ENCODE results near the gene NAT10. TPM values are rescaled to one million over a fixed set of nuclear protein-coding genes. Genes with fewer than 3 reads are reported as not detected.
A peak's percentile ranks its signal among the peaks of the same experiment; 100 is the strongest.

The NAT10 gene
- total RNA-seq, 2 experiments from 2014 or later = 129 to 137 TPM

DNA sequence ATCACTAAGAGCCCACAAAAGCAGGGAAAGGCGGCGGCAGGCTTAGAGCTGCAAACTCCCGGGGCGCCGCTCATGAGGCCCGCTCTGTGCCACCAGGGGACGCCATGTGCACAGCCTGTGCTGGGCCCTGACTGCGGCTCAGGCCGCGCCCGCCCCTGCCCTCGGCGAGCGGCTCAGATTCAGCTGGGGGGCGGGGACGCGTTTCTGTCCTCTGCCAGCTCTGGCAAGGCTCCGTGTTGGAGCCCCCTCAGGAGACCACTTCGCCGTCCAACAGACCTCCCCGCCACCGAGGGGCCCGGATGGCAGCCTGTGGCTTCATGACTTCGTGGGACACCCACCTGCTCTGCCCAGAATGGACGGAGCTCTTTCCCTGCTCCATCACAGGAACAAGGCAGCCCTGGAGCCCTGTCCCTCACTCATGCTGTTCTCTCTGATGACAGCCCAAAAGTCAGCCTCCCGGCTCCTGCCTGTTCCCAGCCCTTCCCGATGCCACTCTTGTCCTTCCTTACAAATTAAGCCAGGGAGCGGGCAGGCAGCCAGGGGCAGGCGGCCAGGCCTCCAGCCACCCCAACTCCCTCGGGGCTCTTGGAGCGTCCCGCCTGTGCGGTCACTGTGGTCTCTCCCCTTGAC lies 69.1 kb downstream of the NAT10 start:
- Mint-ChIP-seq H3K27me3 (peaks cover 4% of the 10 kb centered on the region), H3K4me3 (peak overlapping the region; percentile 15), H3K36me3 (ENCODE audit: low read depth) (no peaks in the 10 kb centered on the region), H3K9me3 (no peaks in the 10 kb centered on the region), H3K4me1 (ENCODE audit: low read depth) (peaks cover 17% of the 10 kb centered on the region), H3K27ac (no peak overlapping the region)
- POLR2A ChIA-PET = interaction anchor here (0.6 to 1.6 kb wide), 5 partner anchors 28 to 186 kb away, joined by 3 to 11 read pairs (median 3); partner anchors contain the start of gene ABTB2
- DNase-seq (peak; percentile 91), ATAC-seq (peak; percentile 100)
- intact Hi-C loops (cut with micrococcal nuclease) = loop anchor here (1.0 to 10.0 kb wide), 3 partner anchors 68 to 300 kb away; no protein-coding TSS in a partner anchor
- CTCF ChIA-PET = interaction anchor here (0.6 to 4.4 kb wide), 76 partner anchors 8 to 366 kb away, joined by 3 to 85 read pairs (median 4); partner anchors contain the start of gene ABTB2
- TF ChIP-seq CTCF (IDR thresholded peaks at IDR 0.05) = peak; percentile 91

GRCh38 chr11:34175284-34176019 lies 70.0 kb downstream of the NAT10 start:
- DNase-seq = no peak
- no peaks in the 10 kb centered on the region for H3K9me3 Mint-ChIP-seq
- CTCF ChIA-PET = interaction anchor here (1.2 to 4.4 kb wide), 27 partner anchors 12 to 317 kb away, joined by 3 to 85 read pairs (median 7); partner anchors contain the start of gene ABTB2
- peaks cover 4% of the 10 kb centered on the region for H3K27me3 Mint-ChIP-seq
- H3K4me1 Mint-ChIP-seq (ENCODE audit: low read depth) = peaks cover 22% of the 10 kb centered on the region
- ATAC-seq = no peak
- no peak for TF ChIP-seq CTCF (IDR thresholded peaks at IDR 0.05)
- POLR2A ChIA-PET = interaction anchor here (1.1 to 1.6 kb wide), 2 partner anchors 65 to 182 kb away, joined by 3 to 11 read pairs; partner anchors contain the start of gene ABTB2
- intact Hi-C loops (cut with micrococcal nuclease) = loop anchor here (5.0 to 10.0 kb wide), 2 partner anchors 67 to 299 kb away; no protein-coding TSS in a partner anchor
- H3K27ac Mint-ChIP-seq = no peak overlapping the region
- no peak overlapping the region for H3K4me3 Mint-ChIP-seq
- no peaks in the 10 kb centered on the region for H3K36me3 Mint-ChIP-seq (ENCODE audit: low read depth)

DNA sequence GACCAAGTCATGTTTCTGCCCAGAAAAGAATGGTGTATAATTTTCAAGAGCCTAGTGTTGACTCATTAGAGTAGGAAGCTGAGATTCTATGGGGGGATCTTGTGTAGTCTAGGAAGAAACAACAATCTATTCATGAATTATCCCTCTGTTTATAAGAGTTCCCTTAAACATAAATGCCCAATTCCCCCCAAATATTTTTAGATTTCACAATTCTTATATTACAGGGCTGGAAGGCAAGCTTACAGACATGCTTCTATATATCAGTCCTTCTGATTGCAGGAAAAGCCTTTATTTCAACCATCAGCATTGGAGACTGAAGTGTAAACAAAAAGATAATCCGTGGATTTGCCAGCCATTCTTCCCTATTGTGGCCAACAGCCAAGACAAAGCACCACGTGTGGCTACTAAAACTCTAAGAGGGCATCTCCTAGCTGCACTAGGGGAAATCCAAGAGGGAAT lies 71.4 kb downstream of the NAT10 start:
- intact Hi-C loops (cut with micrococcal nuclease) = loop anchor here (5.0 to 10.0 kb wide), 2 partner anchors 66 to 298 kb away; no protein-coding TSS in a partner anchor
- TF ChIP-seq CTCF (IDR thresholded peaks at IDR 0.05) = no peak
- ATAC-seq (no peak), DNase-seq (no peak)
- Mint-ChIP-seq H3K4me3 (no peak overlapping the region), H3K27me3 (peaks cover 4% of the 10 kb centered on the region), H3K4me1 (ENCODE audit: low read depth) (peaks cover 35% of the 10 kb centered on the region), H3K27ac (no peak overlapping the region), H3K9me3 (no peaks in the 10 kb centered on the region), H3K36me3 (ENCODE audit: low read depth) (no peaks in the 10 kb centered on the region)
- CTCF ChIA-PET = interaction anchor here (1.1 to 4.3 kb wide), 5 partner anchors 10 to 181 kb away, joined by 3 to 50 read pairs (median 12); partner anchors contain the start of gene ABTB2
- POLR2A ChIA-PET = no interaction called here

DNA sequence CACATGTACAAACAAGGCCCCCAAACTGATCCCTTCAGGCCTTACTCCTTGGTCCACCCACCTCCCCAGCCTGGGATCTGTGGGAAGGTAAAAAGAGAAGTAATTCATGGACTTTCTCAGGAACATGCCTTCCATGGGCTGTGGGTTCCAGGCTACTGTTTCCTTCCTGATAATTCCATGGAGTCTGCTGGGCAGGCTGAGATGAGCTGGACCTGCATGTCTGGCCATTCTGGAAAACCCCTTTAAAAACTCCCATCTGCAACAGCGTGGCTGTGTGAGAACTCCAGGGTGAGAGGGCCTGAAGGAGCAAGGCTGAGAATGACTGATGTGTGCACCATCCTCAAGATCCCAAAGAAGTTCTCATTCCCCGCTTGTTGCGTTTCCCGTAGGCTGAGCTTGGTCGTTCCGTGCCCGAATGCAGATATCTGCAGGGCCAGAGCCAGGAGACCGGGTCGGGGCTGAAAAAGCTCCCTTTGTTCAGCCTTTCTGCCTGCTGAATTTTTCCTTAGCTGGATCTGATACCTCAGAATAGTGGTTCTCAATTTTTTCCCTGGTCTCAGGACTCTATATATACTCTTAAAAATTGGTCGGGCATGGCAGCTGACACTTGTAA lies 72.9 kb downstream of the NAT10 start:
- H3K27me3 Mint-ChIP-seq = no peaks in the 10 kb centered on the region
- POLR2A ChIA-PET = interaction anchor here (0.7 kb wide), 1 partner anchor 56 kb away, joined by 3 read pairs; no protein-coding TSS in a partner anchor
- peaks cover 45% of the 10 kb centered on the region for H3K4me1 Mint-ChIP-seq (ENCODE audit: low read depth)
- DNase-seq = no peak
- no peaks in the 10 kb centered on the region for H3K9me3 Mint-ChIP-seq
- H3K36me3 Mint-ChIP-seq (ENCODE audit: low read depth) = no peaks in the 10 kb centered on the region
- H3K4me3 Mint-ChIP-seq = no peak overlapping the region
- no peak for ATAC-seq
- no peak overlapping the region for H3K27ac Mint-ChIP-seq
- CTCF ChIA-PET = interaction anchor here (0.7 to 4.3 kb wide), 5 partner anchors 37 to 244 kb away, joined by 3 to 50 read pairs (median 12); partner anchors contain the start of gene ABTB2
- no peak for TF ChIP-seq CTCF (IDR thresholded peaks at IDR 0.05)
- intact Hi-C loops (cut with micrococcal nuclease) = loop anchor here (5.0 to 10.0 kb wide), 2 partner anchors 64 to 296 kb away; no protein-coding TSS in a partner anchor
